ENCODE results near the gene ARHGEF37. TPM values are rescaled to one million over a fixed set of nuclear protein-coding genes. Genes with fewer than 3 reads are reported as not detected.
"Not testable (repeated sequence)": the region's sequence is repeated elsewhere in the genome, so short reads cannot be mapped to it uniquely, and the experiment has no call there.

The ARHGEF37 gene
- total RNA-seq, 1 donor from 2014 or later, result 2.3 TPM

GRCh38 chr5:149552553-149553160 is 28.6 kb upstream of the ARHGEF37 start:
- no peak for DNase-seq (ENCODE audit: low read depth, low spot score)
- no peak for TF ChIP-seq CTCF (conservative IDR thresholded peaks at IDR 0.05)
- Mint-ChIP-seq H3K9me3 (no peaks in the 10 kb centered on the region), H3K27me3 (ENCODE audit: low read depth) (no peaks in the 10 kb centered on the region), H3K36me3 (ENCODE audit: low read depth) (peaks cover 8% of the 10 kb centered on the region), H3K4me3 (peak overlapping the region; percentile 97), H3K4me1 (peaks cover 17% of the 10 kb centered on the region), H3K27ac (ENCODE audit: unreplicated experiment) (no peak overlapping the region)

GRCh38 chr5:149559706-149560105 is 21.6 kb upstream of the ARHGEF37 start:
- Mint-ChIP-seq H3K9me3 (no peaks in the 10 kb centered on the region), H3K36me3 (ENCODE audit: low read depth) (no peaks in the 10 kb centered on the region), H3K4me1 (peaks cover 25% of the 10 kb centered on the region), H3K27ac (ENCODE audit: unreplicated experiment) (no peak overlapping the region), H3K27me3 (ENCODE audit: low read depth) (no peaks in the 10 kb centered on the region), H3K4me3 (no peak overlapping the region)
- DNase-seq (ENCODE audit: low read depth, low spot score), result no peak
- no peak for TF ChIP-seq CTCF (conservative IDR thresholded peaks at IDR 0.05)

- Mint-ChIP-seq H3K27me3 (ENCODE audit: low read depth) (no peaks in the 10 kb centered on the region), H3K9me3 (no peaks in the 10 kb centered on the region), H3K4me1 (peaks cover 25% of the 10 kb centered on the region), H3K27ac (ENCODE audit: unreplicated experiment) (peak overlapping the region; percentile 92), H3K4me3 (no peak overlapping the region), H3K36me3 (ENCODE audit: low read depth) (no peaks in the 10 kb centered on the region)
- DNase-seq (ENCODE audit: low read depth, low spot score), result no peak
- no peak for TF ChIP-seq CTCF (conservative IDR thresholded peaks at IDR 0.05)
These were observed 19.4 kb upstream of the ARHGEF37 start for GRCh38 chr5:149561848-149562247.

GRCh38 chr5:149563466-149563865 is 17.8 kb upstream of the ARHGEF37 start:
- no peak for TF ChIP-seq CTCF (conservative IDR thresholded peaks at IDR 0.05)
- DNase-seq (ENCODE audit: low read depth, low spot score), result no peak
- no peaks in the 10 kb centered on the region for H3K9me3 Mint-ChIP-seq
- H3K4me1 Mint-ChIP-seq, result peaks cover 25% of the 10 kb centered on the region
- H3K27me3 Mint-ChIP-seq (ENCODE audit: low read depth), result no peaks in the 10 kb centered on the region
- H3K27ac Mint-ChIP-seq (ENCODE audit: unreplicated experiment), result no peak overlapping the region
- no peaks in the 10 kb centered on the region for H3K36me3 Mint-ChIP-seq (ENCODE audit: low read depth)
- H3K4me3 Mint-ChIP-seq, result no peak overlapping the region

GRCh38 chr5:149564542-149565140 is 16.7 kb upstream of the ARHGEF37 start:
- peaks cover 24% of the 10 kb centered on the region for H3K4me1 Mint-ChIP-seq
- not testable (repeated sequence) for DNase-seq (ENCODE audit: low read depth, low spot score); H3K9me3 Mint-ChIP-seq; H3K4me3 Mint-ChIP-seq; H3K36me3 Mint-ChIP-seq (ENCODE audit: low read depth); H3K27ac Mint-ChIP-seq (ENCODE audit: unreplicated experiment); H3K27me3 Mint-ChIP-seq (ENCODE audit: low read depth)
- TF ChIP-seq CTCF (conservative IDR thresholded peaks at IDR 0.05), result peak; percentile 81
